HG03432 (cell line): Measurements from ENCODE around the gene DLG2.

Source experiments
- ATAC-seq: cut with Tn5 transposase; IDR thresholded peaks from one replicate; pipeline ENCODE4 v1.9.1; 2021; ENCODE audit warnings: mild to moderate bottlenecking, moderate library complexity; ENCODE audit not compliant: unreplicated experiment

DLG2 gene

DNA sequence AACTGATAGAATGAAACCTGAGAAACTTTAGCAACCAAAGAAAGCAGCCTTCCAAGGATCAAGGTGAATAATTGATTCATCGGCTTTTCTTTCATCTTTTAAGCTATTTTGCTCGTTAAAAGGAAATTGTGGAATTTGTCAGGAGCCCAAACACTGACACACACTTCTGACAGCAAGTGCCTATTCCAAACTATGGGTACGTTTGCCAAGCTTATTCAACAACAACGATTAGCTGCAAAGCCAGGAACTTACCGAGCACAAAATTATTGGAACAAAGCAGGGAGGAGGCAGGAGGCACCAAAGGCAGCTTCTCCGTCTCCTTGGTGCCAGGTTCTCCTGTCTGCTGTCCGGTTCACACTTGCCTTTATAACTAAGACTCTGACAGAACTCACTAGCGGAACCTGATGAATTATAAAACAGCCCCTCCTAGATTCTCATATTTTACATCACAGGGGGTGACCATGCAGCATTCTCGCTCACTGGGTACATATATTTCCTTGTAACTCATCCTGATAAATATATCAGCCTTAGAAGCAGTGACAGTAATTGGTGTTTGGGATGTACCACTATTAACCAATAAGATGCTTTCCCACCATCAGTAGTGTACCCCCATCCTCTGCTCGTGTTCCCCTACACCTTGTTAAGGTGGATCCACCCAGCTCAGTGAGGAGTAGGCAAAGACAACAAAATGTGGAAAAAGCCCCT, 1945.1 kb downstream of the DLG2 start:
- ATAC-seq, result no peak

- peak; percentile 47 for ATAC-seq
Observed at GRCh38 chr11:83681031-83681781, 1945.9 kb downstream of the DLG2 start.

DNA sequence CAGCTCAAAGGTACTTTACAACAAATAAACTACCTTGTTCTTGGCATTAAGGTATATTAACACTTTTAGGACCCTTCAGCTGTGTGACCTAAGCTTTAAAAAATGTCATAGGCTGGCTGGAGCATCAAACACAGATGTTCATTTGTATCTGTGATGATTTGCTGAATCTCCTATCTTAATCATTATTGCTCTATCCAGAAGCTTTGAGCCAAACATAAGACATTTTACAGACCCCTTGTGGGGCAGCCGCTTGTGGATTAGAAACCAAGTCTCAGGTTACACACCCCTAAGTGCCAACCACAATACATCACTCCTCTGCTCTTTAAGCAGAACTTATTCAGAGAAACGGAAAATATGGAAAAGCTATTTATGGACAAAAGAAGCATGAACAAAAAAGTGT, 1946.8 kb downstream of the DLG2 start:
- ATAC-seq, result no peak

DNA sequence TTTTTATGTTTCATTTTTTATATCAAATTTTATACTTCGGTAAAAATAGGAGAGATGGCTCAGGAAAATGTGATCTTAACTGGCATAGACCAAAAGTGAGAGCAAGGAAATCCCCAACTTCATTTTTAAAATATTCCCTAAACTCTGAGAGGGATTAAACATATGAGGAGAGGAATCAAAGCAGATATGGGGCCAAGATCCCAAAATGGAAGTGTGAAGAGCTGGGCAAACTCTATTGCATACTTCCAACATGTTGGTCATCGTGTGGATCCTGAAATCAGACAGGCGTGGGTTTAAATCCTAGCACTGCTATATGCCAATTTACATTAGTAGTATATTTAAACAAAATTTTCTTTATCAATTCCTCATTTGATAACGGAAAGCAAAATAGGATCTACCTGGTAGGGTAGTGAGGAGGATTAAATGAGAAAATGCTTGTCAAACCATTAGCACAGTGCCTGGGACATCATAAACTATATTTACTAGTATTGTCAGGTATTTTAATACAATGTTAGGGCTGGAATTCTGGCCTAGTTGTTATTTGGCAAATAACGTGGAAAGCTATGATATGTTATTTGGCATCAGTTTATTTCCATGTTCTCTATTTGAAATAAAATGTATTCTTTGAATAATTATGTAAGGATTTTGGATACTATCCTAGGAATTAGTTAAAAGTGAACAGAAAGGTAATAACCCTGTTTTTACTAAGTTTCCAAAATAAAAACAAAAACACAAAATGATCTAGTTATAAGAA, 1948.1 kb downstream of the DLG2 start:
- ATAC-seq, result no peak

DNA sequence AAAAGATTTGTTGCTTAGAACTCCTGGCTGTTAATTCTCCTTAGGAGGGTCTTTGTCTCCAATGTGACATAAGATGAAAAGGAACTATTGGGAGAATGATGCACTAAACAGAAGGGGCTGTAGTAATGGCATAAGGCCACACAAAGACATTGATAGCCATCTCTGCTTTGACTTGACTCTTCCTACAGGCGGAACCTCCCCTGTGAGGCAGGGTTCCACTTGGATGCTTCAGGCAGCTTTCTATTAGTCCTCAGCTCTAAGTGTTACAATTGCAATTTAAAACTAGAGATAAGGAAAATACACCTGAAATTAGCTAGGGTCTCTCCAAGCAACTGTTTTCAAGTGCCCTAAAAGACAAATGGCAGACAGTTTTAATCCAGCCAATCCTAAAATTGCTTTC, 1949.4 kb downstream of the DLG2 start:
- no peak for ATAC-seq

DNA sequence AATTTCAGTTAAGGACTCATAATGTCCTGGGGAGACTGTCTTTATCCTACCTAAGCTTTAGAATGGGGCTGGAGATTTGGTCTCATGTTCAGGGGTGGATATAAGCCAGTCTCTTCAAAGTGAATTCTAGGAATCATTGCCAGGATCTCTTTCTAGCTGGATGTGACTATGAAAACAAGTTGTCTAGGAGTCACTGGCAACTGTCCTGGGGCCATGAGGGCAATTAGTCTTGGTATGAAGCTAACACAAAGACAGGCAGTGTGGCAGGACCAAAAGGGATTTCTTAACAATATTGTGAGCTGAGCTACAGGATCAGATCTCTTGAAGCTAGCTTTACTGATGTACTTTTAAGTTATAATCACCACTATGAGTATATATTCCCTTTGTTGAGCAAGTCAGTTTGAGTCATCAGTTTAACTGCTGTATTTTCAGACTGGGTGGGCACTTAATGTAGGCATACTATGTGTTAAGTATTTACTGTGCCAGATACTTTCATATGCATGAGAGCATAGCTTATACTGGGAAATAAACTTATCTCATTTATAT, 1951.0 kb downstream of the DLG2 start:
- no peak for ATAC-seq

DNA sequence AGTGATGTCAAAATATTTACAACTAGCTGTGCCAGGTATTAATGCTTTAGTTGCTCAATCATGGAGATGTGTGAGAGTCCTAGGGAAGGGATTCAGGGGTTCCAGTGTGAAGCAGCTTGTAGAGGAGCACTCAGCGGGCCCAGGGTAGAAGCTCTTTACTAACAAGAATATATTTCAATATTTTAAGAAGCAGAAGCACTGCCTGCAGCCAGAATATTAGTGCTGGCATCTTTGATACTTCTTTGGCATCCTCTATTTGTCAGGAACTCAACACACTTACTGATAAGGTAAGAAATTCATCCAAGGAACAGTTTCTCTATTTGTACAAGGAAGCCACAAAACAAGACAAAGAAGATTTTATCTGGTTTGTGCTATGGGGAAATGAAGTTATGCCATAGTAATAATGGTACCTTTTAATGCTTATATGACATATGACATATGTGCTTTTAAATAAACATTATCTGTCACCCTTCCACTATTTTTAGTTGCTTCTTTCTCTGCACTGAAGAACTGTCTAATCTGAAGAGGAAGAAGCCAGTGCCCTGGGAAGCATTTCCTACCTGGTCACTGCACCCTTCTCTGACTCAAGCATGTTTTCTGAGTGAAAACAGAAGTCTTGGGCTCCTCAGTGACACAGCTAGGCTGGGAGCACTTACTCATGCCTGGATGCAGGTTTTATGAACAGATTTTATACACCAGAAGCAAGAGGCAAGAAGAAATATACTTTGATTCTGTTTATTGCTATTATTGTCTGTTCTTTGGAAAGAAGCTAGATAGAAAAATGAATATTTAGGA, 1952.8 kb downstream of the DLG2 start:
- ATAC-seq, result no peak

DNA sequence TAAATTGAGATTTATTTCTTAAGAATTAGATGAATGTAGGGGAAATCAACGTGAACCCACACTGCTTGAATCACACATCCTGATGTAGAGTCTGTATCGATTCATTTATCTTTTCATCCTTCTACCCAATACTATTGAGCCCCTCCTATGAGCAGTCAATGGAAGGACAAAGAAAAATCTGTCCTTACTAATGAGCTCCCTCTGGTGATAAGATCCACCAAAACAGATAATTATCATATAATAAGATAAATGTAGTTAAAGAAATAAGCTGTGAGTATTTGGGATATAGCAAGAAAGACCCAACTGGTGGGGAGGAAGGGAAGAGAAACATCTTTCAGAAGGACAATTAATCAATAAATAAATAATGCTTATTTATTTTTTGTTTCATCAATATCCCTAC, 1955.9 kb downstream of the DLG2 start:
- ATAC-seq, result no peak

DNA sequence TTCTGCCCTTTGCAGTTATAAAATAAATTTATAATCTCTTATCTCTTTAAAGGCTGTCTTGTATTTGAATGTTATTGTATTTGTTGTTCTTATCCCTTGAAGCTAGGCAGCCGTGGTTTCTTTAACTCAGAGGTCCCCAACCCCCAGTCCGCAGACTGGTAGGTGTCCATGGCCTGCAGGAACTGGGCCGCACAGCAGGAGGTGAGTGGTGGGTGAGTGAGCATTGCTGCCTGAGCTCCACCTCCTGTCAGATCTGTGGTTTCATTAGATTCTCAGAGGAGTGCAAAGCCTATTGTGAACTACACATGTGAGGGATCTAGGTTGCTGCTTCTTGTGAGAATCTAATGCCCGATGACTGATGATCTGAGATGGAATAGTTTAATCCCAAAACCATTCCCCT, 1961.0 kb downstream of the DLG2 start:
- ATAC-seq, result no peak

GRCh38 chr11:83663988-83664387, 1963.2 kb downstream of the DLG2 start:
- ATAC-seq, result no peak

DNA sequence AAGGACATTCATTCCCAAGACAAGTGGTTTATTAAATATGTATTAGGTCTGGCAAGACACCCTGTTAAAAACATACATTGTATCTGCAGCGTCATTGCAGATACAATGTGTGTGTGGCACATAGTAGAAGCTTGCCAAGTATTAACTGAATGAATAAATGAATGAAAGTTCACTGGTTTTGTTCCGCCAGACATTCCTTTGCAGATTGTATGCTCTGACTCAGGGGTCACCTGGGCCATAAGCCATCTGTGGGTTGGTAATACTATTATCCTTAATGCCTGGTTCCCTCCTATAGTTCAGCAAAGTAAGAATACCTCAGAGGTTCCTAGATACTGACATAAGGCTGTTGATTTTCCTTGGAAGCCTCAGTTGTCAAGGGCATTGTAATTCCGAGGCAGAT, 1963.7 kb downstream of the DLG2 start:
- no peak for ATAC-seq

GRCh38 chr11:83662494-83662893, 1964.7 kb downstream of the DLG2 start:
- peak; percentile 16 for ATAC-seq

- ATAC-seq, result peak; percentile 65
Observed at GRCh38 chr11:83661491-83662350, 1965.4 kb downstream of the DLG2 start.

GRCh38 chr11:83659466-83659865, 1967.7 kb downstream of the DLG2 start:
- no peak for ATAC-seq

DNA sequence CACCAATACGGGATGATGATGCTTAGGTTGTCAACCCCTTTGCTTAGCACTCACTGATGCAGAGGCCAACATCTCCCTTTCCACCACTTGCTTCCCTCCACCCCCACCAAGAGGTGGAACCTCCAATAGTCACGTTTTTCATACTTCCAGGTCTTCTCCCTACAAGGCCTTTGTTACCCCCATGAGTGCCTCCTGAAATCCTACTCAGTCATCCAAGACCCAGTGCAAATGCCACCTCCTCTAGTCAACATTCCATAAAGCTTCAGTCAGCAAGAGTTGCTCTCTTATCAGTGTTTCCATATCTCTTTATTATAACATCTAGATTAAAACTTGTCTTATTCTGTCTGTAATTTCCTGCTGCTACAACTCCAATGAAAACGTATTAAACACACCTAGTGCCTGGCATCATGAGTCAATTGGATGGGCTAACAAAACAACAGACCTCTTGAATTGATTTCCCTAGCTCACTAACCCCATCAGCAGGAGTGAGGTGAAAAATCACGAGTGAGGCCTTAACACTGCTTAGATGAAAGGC, 1970.3 kb downstream of the DLG2 start:
- ATAC-seq, result no peak

DNA sequence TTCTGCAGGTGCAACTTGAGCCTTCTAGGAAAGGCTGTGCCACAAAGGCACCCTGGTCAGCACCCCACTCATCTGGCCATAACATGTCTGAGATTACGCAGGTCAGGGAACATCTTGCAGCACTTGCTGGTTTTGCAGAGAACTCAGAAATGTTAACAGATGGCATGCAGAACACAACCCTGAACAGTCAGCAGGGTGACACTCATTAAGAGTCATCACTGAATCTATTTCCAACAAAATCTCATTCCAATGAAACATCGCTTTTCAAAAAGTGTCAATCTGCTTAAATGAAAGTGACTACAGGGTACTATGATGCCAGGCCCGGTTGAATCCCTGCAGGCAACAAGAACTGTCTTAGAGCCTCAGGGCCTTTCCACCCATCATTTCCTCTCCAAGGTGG, 1971.2 kb downstream of the DLG2 start:
- no peak for ATAC-seq

GRCh38 chr11:83649528-83649855, 1977.7 kb downstream of the DLG2 start:
- no peak for ATAC-seq

GRCh38 chr11:83648610-83649527, 1978.3 kb downstream of the DLG2 start:
- ATAC-seq, result no peak

DNA sequence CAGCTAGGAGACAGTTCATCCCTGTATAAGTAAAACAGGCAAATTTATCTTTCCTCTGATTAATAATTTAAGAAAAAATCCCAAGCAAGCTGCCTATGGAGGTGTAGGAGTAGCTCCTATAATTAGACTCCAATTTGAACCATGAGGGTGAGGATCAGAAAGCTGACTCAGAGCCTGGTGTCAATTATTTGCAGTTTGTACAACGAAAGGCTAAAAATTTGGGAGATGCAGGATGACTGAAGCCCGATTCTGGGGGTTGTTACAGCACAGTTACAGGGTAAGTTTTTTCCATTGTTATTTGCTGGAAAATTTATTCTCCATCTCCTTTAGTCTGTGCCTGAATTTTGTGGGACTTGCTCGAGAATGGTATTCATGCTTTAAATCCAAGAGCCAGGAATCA, 1981.6 kb downstream of the DLG2 start:
- ATAC-seq, result no peak
